H1 (cell line): ENCODE data around the gene CAMTA1. TPM values are rescaled to one million over a fixed set of nuclear protein-coding genes. Genes with fewer than 3 reads are reported as not detected.

Source experiments
- CBX5 ChIP-seq: fragments of 300-800, 300-1000 bp; sonication (generic); IDR thresholded peaks from 2 replicates; pipeline ENCODE4 v1.7.1; 2016; ENCODE audit warnings: antibody characterized with exemption, low read length, low read depth
- CBX8 ChIP-seq: fragments of 300-800, 300-1000 bp; sonication (generic); IDR thresholded peaks from 2 replicates; pipeline ENCODE4 v1.7.1; 2016; ENCODE audit warnings: low read depth, low read length, borderline replicate concordance
- CTBP2 ChIP-seq: IDR thresholded peaks from 2 replicates; pipeline ENCODE4 v1.7.0; 2011; ENCODE audit warnings: borderline replicate concordance, mild to moderate bottlenecking, moderate library complexity, mixed read lengths, low read length; ENCODE audit not compliant: insufficient read depth, insufficient read length
- JUN ChIP-seq: IDR thresholded peaks from 2 replicates; pipeline ENCODE4 v1.6.1; 2011; ENCODE audit warnings: low read depth, mild to moderate bottlenecking, improper control_type of control experiment, low read length
- JUND ChIP-seq: IDR thresholded peaks from 2 replicates; pipeline ENCODE4 v1.6.1; 2011; ENCODE audit warnings: mild to moderate bottlenecking, improper control_type of control experiment, low read length
- NRF1 ChIP-seq: IDR thresholded peaks from 2 replicates; pipeline ENCODE4 v1.6.1; 2011; ENCODE audit warnings: mild to moderate bottlenecking, low read depth, low read length, improper control_type of control experiment
- RNF2 ChIP-seq: fragments of 200-900, 300-1000 bp; sonication (generic); IDR thresholded peaks from 2 replicates; pipeline ENCODE4 v1.7.1; 2016; ENCODE audit warnings: borderline replicate concordance, low read depth, mild to moderate bottlenecking, antibody characterized with exemption, low read length; ENCODE audit not compliant: poor library complexity, severe bottlenecking; ENCODE audit errors: missing control alignments
- polyA plus RNA-seq, 7 experiments: library from polyadenylated mRNA; depleted of rRNA in 3 of 7; stranded (reverse) in 5 of 7; unstranded in 2 of 7; fragments of >200 nt in 5 of 7; fragments of 200-250 nt in 2 of 7; gene quantifications; 1 replicate in 5 of 7; 2 replicates in 1 of 7; 4 replicates in 1 of 7; pipeline versions ENCODE4 v1.2.1 to v1.2.3, GENCODE V29; 2011 to 2013; ENCODE audit warnings: missing spikeins in 2 of 7, mixed read lengths in 2 of 7
- total RNA-seq: library from RNA; stranded (reverse); fragmentation: NEBNext Ultra II Directional; extraction: Animal tissue kit (Norgen Biotek cat#: 25700); gene quantifications from 2 replicates; pipeline ENCODE4 v1.2.1, GENCODE V29; 2021
- TF ChIP-seq, protein P1 (sequence below): fragments of 300-600 bp; sonication (generic); IDR thresholded peaks from 2 replicates; pipeline ENCODE4 v1.7.1; 2012; ENCODE audit warnings: low read length, moderate library complexity, mild to moderate bottlenecking, inconsistent platforms; ENCODE audit not compliant: insufficient replicate concordance

The CAMTA1 gene
- total and polyA plus RNA-seq, 2 of the 8 experiments (the other 6 are each of a cell fraction or from before 2014, with no cell fraction given), result 65.0 to 119 TPM

DNA sequence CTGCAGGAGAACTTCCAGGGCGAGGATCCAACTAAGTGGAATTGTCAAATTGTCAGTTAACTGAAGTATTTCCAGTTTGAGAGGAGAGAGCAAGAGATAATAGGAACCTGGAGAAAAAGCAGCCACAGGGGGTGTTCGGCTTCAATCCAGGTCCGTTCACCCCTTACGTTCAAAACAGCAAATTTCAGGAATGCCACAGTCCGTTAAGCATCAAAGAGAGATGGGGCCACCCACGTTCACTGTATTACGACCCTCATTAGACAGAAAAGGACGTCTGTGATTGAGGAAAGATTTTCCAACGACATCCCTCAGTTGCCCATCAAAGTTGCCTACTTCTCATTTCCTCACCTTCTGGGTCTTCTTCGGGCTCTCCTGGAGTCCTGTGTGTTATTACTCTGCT, 563.3 kb downstream of the CAMTA1 start (continued):
- TF ChIP-seq, protein P1, sequence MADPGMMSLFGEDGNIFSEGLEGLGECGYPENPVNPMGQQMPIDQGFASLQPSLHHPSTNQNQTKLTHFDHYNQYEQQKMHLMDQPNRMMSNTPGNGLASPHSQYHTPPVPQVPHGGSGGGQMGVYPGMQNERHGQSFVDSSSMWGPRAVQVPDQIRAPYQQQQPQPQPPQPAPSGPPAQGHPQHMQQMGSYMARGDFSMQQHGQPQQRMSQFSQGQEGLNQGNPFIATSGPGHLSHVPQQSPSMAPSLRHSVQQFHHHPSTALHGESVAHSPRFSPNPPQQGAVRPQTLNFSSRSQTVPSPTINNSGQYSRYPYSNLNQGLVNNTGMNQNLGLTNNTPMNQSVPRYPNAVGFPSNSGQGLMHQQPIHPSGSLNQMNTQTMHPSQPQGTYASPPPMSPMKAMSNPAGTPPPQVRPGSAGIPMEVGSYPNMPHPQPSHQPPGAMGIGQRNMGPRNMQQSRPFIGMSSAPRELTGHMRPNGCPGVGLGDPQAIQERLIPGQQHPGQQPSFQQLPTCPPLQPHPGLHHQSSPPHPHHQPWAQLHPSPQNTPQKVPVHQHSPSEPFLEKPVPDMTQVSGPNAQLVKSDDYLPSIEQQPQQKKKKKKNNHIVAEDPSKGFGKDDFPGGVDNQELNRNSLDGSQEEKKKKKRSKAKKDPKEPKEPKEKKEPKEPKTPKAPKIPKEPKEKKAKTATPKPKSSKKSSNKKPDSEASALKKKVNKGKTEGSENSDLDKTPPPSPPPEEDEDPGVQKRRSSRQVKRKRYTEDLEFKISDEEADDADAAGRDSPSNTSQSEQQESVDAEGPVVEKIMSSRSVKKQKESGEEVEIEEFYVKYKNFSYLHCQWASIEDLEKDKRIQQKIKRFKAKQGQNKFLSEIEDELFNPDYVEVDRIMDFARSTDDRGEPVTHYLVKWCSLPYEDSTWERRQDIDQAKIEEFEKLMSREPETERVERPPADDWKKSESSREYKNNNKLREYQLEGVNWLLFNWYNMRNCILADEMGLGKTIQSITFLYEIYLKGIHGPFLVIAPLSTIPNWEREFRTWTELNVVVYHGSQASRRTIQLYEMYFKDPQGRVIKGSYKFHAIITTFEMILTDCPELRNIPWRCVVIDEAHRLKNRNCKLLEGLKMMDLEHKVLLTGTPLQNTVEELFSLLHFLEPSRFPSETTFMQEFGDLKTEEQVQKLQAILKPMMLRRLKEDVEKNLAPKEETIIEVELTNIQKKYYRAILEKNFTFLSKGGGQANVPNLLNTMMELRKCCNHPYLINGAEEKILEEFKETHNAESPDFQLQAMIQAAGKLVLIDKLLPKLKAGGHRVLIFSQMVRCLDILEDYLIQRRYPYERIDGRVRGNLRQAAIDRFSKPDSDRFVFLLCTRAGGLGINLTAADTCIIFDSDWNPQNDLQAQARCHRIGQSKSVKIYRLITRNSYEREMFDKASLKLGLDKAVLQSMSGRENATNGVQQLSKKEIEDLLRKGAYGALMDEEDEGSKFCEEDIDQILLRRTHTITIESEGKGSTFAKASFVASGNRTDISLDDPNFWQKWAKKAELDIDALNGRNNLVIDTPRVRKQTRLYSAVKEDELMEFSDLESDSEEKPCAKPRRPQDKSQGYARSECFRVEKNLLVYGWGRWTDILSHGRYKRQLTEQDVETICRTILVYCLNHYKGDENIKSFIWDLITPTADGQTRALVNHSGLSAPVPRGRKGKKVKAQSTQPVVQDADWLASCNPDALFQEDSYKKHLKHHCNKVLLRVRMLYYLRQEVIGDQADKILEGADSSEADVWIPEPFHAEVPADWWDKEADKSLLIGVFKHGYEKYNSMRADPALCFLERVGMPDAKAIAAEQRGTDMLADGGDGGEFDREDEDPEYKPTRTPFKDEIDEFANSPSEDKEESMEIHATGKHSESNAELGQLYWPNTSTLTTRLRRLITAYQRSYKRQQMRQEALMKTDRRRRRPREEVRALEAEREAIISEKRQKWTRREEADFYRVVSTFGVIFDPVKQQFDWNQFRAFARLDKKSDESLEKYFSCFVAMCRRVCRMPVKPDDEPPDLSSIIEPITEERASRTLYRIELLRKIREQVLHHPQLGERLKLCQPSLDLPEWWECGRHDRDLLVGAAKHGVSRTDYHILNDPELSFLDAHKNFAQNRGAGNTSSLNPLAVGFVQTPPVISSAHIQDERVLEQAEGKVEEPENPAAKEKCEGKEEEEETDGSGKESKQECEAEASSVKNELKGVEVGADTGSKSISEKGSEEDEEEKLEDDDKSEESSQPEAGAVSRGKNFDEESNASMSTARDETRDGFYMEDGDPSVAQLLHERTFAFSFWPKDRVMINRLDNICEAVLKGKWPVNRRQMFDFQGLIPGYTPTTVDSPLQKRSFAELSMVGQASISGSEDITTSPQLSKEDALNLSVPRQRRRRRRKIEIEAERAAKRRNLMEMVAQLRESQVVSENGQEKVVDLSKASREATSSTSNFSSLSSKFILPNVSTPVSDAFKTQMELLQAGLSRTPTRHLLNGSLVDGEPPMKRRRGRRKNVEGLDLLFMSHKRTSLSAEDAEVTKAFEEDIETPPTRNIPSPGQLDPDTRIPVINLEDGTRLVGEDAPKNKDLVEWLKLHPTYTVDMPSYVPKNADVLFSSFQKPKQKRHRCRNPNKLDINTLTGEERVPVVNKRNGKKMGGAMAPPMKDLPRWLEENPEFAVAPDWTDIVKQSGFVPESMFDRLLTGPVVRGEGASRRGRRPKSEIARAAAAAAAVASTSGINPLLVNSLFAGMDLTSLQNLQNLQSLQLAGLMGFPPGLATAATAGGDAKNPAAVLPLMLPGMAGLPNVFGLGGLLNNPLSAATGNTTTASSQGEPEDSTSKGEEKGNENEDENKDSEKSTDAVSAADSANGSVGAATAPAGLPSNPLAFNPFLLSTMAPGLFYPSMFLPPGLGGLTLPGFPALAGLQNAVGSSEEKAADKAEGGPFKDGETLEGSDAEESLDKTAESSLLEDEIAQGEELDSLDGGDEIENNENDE, result no peak
- no peak for TF ChIP-seq CBX5
- no peak for TF ChIP-seq JUN
- no peak for TF ChIP-seq NRF1
- no peak for TF ChIP-seq CBX8
- TF ChIP-seq RNF2, result no peak
- no peak for TF ChIP-seq JUND
- no peak for TF ChIP-seq CTBP2
